Fibroblast of lung (primary cell): ENCODE results near the gene MYL6. TPM values are rescaled to one million over a fixed set of nuclear protein-coding genes. Genes with fewer than 3 reads are reported as not detected.

ENCODE experiments used
- DNase-seq, 2 donors: peaks; one replicate each; pipeline versions ENCODE4 v3.0.0 to v3.0.0-alpha.2; 2010; ENCODE audit warnings: low read depth in 2 of 2
- H2AFZ ChIP-seq: 2 replicates; pipeline ENCODE4 v1.5.1; 2012; ENCODE audit warnings: low read length, control low read depth, inconsistent platforms
- H3K27ac ChIP-seq: 2 replicates; pipeline ENCODE4 v1.5.1; 2011; ENCODE audit warnings: low read length, control low read depth; ENCODE audit not compliant: insufficient read depth
- H3K27me3 ChIP-seq: 2 replicates; pipeline ENCODE4 v1.5.1; 2011; ENCODE audit warnings: mild to moderate bottlenecking, low read length; ENCODE audit not compliant: control insufficient read depth, insufficient read depth
- H3K36me3 ChIP-seq: 2 replicates; pipeline ENCODE4 v1.5.1; 2011; ENCODE audit warnings: low read length; ENCODE audit not compliant: control insufficient read depth, insufficient read depth
- H3K4me1 ChIP-seq: 2 replicates; pipeline ENCODE4 v1.5.1; 2011; ENCODE audit warnings: low read length; ENCODE audit not compliant: control insufficient read depth, insufficient read depth; ENCODE audit errors: extremely low read depth
- H3K4me2 ChIP-seq: 2 replicates; pipeline ENCODE4 v1.5.1; 2011; ENCODE audit warnings: low read length, control low read depth; ENCODE audit not compliant: insufficient read depth; ENCODE audit errors: extremely low read depth
- H3K4me3 ChIP-seq, 4 experiments: fragments of 200-600 bp in 1 of 4; sonication (generic) in 1 of 4; replicated peaks in 1 of 4; 2 replicates each; pipeline ENCODE4 v1.5.1; 2011 to 2016; ENCODE audit warnings: low read length in 4 of 4, low read depth in 3 of 4, mild to moderate bottlenecking in 3 of 4, control low read depth in 2 of 4, inconsistent platforms in 1 of 4, mixed read lengths in 1 of 4; ENCODE audit not compliant: insufficient read depth in 1 of 4; ENCODE audit errors: control extremely low read depth in 1 of 4
- H3K79me2 ChIP-seq: 2 replicates; pipeline ENCODE4 v1.5.1; 2012; ENCODE audit warnings: mild to moderate bottlenecking, low read length, inconsistent platforms; ENCODE audit not compliant: control insufficient read depth, insufficient read depth
- H3K9ac ChIP-seq: 2 replicates; pipeline ENCODE4 v1.5.1; 2011; ENCODE audit warnings: mild to moderate bottlenecking, low read length, control low read depth; ENCODE audit not compliant: insufficient read depth
- H3K9me3 ChIP-seq: 2 replicates; pipeline ENCODE4 v1.5.1; 2012; ENCODE audit warnings: low read depth, low read length; ENCODE audit not compliant: control insufficient read depth, insufficient read depth
- H4K20me1 ChIP-seq: 2 replicates; pipeline ENCODE4 v1.5.1; 2011; ENCODE audit warnings: low read length; ENCODE audit not compliant: control insufficient read depth, insufficient read depth; ENCODE audit errors: extremely low read depth
- EZH2 ChIP-seq: IDR thresholded peaks from 2 replicates; pipeline ENCODE4 v1.5.1; 2012; ENCODE audit warnings: low read length, control low read depth, mild to moderate bottlenecking; ENCODE audit errors: missing control alignments
- polyA plus RNA-seq, 2 donors: library from polyadenylated mRNA; depleted of rRNA in 1 of 2; stranded (reverse) in 1 of 2; unstranded in 1 of 2; fragments of >200 nt; gene quantifications; 2 replicates each; pipeline ENCODE4 v1.2.1, GENCODE V29; 2011 to 2012; ENCODE audit warnings: missing spikeins in 1 of 2
- total RNA-seq: library from RNA; depleted of rRNA; stranded (reverse); fragments of >200 nt; gene quantifications from 2 replicates; pipeline ENCODE4 v1.2.1, GENCODE V29; 2014
- TF ChIP-seq, protein P1 (sequence below), 2 donors: IDR thresholded peaks in 1 of 2; conservative IDR thresholded peaks in 1 of 2; 1 replicate in 1 of 2; 2 replicates in 1 of 2; pipeline ENCODE4 v1.5.1; 2011 to 2012; ENCODE audit warnings: low read length in 2 of 2, control low read depth in 1 of 2, inconsistent platforms in 1 of 2, low read depth in 1 of 2, mild to moderate bottlenecking in 1 of 2

Gene MYL6
- total and polyA plus RNA-seq, 2 donors (not counting 1 experiment from before 2014, with no cell fraction given): 1,517 to 7,941 TPM

DNA sequence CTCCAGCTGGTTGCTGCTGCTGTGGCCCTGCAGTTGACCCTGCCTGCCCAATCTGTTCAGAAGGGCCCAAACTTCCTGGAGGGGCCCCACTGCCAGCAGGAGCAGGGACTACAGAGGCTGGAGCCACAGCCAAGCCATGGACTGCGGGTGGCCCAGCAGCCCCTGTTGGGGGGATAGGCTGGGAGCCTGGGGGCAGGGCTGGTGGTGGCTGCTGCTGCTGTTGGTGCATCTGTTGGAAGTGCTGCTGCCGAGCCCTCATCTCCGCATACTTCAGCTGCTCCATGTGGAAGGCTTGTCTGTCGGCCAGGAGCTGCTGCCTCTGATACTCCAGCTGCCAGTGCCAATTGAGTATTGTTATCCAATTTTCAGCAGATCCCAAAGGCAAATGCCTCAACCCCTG, 7.2 kb downstream of the MYL6 start:
- Histone ChIP-seq H4K20me1 (peaks cover 1% of the 10 kb centered on the region), H3K27ac (no peak overlapping the region)
- no peak for DNase-seq

DNA sequence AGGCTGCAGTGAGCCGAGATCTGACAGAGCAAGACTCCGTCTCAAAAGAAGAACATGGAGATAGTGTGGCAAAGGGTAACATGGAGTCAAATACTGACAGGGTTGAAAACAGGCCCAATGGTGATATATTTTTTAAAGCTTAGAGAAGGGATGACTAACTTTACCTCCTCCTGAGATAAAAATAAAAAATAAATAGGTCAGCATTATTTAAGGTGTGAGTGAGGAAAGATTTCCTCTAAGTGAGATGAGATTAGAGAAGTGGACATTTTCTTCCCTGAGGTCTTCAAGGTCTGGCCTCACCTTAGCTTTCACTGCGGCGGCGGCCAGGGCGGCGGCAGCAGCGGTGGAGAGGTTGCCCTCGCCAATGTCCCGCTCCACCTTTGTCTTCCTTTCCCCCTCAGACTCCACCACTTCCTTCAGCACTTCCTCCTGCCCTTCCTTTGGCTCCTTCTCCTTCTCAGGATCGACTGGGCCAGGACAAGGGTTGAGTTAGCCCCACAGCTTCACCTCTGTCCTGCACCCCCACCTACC, 11.1 kb downstream of the MYL6 start:
- no peak overlapping the region for H3K27ac ChIP-seq
- no peak overlapping the region for H3K4me2 ChIP-seq
- H3K9ac ChIP-seq: no peak overlapping the region
- no peaks in the 10 kb centered on the region for H3K9me3 ChIP-seq
- no peak for DNase-seq
- no peak overlapping the region for H3K4me3 ChIP-seq
- H2AFZ ChIP-seq: no peak overlapping the region
- no peaks in the 10 kb centered on the region for H4K20me1 ChIP-seq
- H3K36me3 ChIP-seq: peaks cover 30% of the 10 kb centered on the region
- H3K27me3 ChIP-seq: no peaks in the 10 kb centered on the region
- TF ChIP-seq, protein P1, sequence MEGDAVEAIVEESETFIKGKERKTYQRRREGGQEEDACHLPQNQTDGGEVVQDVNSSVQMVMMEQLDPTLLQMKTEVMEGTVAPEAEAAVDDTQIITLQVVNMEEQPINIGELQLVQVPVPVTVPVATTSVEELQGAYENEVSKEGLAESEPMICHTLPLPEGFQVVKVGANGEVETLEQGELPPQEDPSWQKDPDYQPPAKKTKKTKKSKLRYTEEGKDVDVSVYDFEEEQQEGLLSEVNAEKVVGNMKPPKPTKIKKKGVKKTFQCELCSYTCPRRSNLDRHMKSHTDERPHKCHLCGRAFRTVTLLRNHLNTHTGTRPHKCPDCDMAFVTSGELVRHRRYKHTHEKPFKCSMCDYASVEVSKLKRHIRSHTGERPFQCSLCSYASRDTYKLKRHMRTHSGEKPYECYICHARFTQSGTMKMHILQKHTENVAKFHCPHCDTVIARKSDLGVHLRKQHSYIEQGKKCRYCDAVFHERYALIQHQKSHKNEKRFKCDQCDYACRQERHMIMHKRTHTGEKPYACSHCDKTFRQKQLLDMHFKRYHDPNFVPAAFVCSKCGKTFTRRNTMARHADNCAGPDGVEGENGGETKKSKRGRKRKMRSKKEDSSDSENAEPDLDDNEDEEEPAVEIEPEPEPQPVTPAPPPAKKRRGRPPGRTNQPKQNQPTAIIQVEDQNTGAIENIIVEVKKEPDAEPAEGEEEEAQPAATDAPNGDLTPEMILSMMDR (conservative IDR thresholded peaks at IDR 0.05 in 1 of 2, IDR thresholded peaks at IDR 0.05 in 1 of 2; ENCODE audit: low read depth in 1 of 2, low read length in 2 of 2): no peak
- TF ChIP-seq EZH2: no peak
- no peaks in the 10 kb centered on the region for H3K4me1 ChIP-seq
- H3K79me2 ChIP-seq: no peaks in the 10 kb centered on the region

More for the DNA sequence above, 7.2 kb downstream of the MYL6 start:
- H3K4me1 ChIP-seq: peaks cover 12% of the 10 kb centered on the region
- no peaks in the 10 kb centered on the region for H3K27me3 ChIP-seq
- H3K4me2 ChIP-seq: no peak overlapping the region
- no peak overlapping the region for H2AFZ ChIP-seq
- no peaks in the 10 kb centered on the region for H3K9me3 ChIP-seq
- peaks cover 36% of the 10 kb centered on the region for H3K36me3 ChIP-seq
- H3K79me2 ChIP-seq: peaks cover 17% of the 10 kb centered on the region
- H3K4me3 ChIP-seq: no peak overlapping the region
- no peak overlapping the region for H3K9ac ChIP-seq
- TF ChIP-seq EZH2: no peak

DNA sequence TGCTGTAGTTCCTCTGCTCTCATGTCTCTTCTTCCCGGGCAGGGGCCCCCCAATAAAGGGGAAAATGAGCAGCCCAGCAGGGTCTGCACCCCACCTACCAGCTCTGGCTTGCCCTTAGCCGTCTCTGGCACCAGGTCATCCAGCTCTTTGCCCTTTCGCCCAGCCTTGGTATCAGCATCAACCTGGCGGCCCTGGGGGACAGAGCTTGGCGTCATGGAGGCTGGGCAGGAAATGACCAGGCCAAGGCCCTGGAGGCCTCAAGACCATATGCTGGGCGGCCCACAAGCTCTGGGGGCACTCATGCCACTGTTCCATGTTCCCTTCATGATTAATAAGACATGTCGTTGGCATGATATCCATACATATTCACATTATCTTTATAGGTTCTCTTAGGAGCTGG, 14.7 kb downstream of the MYL6 start:
- H3K9ac ChIP-seq: no peak overlapping the region
- H3K79me2 ChIP-seq: no peaks in the 10 kb centered on the region
- no peak for TF ChIP-seq EZH2
- TF ChIP-seq, protein P1 (conservative IDR thresholded peaks at IDR 0.05 in 1 of 2, IDR thresholded peaks at IDR 0.05 in 1 of 2; ENCODE audit: low read depth in 1 of 2, low read length in 2 of 2): no peak
- H3K36me3 ChIP-seq: peaks cover 26% of the 10 kb centered on the region
- H3K4me2 ChIP-seq: no peak overlapping the region
- H3K4me1 ChIP-seq: no peaks in the 10 kb centered on the region
- no peaks in the 10 kb centered on the region for H3K27me3 ChIP-seq
- no peaks in the 10 kb centered on the region for H3K9me3 ChIP-seq
- no peak for DNase-seq
- no peak overlapping the region for H3K4me3 ChIP-seq
- H4K20me1 ChIP-seq: no peaks in the 10 kb centered on the region
- no peak overlapping the region for H2AFZ ChIP-seq
- no peak overlapping the region for H3K27ac ChIP-seq
